NK-92 treated with Interleukin-12 subunit alpha and Interleukin-12 subunit beta, amount 100 ng/mL, for 24 hours (cell line): ENCODE measurements around the gene MARCHF3.
"Not testable (repeated sequence)": the region's sequence is repeated elsewhere in the genome, so short reads cannot be mapped to it uniquely, and the experiment has no call there.

ENCODE experiments used
- DNase-seq: peaks from one replicate; lab custom pipeline; 2025; lab: John Stamatoyannopoulos, UW

MARCHF3 gene

GRCh38 chr5:126917918-126918614 lies 112.3 kb downstream of the MARCHF3 start:
- no peak for DNase-seq

DNA sequence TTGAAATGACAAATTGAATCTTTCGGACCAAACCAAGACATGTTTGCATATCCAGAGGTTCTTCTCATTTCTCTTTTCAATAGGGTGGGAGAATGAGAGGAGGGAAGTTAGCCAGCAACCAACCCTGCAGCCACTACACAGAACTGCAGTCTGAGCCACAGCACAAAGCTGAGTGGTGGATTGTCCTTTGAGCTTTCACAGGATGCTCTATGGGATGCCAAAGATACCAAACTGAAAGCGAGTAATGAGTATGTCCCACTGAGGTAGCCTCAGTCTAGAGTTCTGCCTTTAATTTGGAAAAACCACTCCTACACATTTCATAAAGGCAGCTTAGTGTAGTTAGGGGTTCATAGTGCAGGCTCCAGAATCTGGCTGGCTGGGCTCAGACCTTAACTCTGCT lies 114.9 kb downstream of the MARCHF3 start:
- no peak for DNase-seq

GRCh38 chr5:126914801-126915436 lies 115.4 kb downstream of the MARCHF3 start:
- no peak for DNase-seq

DNA sequence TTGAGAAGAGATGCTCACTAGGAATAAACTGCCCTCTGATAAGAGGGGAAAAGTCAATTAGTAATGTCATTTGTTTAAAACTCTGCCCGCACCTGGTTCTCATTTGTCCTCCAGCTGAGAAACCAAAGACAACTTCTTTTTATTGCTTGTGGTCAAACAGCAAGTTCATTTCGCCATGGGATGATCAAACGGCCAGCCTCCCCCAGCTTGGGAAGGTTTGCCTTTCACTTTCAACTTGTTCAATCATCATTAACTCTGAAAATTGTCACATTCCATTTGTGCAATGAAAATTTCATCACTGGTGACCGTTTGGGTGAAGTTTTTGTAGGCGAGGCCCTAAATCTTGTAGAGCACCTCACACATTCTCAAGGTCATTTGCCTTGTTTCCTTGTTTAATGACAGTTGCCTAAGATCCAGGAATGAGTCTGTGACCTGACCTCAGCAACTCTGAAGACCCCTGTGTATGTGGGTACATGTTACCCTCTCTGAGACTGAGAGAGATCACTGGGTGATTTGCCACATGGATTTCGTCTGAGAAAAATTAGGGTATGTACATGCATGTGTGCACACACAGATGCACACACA lies 117.7 kb downstream of the MARCHF3 start:
- DNase-seq, result no peak

- DNase-seq, result no peak
Observed at GRCh38 chr5:126911986-126912385, 118.4 kb downstream of the MARCHF3 start.

- DNase-seq, result no peak
Observed at GRCh38 chr5:126909856-126910255, 120.5 kb downstream of the MARCHF3 start.

DNA sequence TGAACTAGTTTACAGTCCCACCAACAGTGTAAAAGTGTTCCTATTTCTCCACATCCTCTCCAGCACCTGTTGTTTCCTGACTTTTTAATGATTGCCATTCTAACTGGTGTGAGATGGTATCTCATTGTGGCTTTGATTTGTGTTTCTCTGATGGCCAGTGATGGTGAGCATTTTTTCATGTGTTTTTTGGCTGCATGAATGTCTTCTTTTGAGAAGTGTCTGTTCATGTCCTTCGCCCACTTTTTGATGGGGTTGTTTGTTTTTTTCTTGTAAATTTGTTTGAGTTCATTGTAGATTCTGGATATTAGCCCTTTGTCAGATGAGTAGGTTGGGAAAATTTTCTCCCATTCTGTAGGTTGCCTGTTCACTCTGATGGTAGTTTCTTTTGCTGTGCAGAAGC lies 126.0 kb downstream of the MARCHF3 start:
- DNase-seq, result not testable (repeated sequence)

DNA sequence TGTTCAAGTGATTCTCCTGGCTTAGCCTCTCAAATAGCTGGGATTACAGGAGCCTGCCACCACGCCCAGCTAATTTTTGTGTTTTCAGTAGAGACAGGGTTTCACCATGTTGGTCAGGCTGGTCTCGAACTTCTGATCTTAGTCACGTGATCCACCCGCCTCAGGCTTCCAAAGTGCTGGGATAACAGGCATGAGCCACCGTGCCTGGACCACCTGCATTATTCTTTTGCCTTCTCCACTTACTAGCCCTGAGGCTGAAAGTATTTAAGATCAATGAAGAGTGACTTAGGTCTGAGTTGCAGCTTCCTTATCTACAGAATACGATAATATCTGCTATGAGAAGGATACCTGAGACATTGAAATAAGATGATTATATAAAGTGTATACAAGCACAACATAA lies 129.6 kb downstream of the MARCHF3 start:
- no peak for DNase-seq

GRCh38 chr5:126899476-126899875 lies 130.9 kb downstream of the MARCHF3 start:
- no peak for DNase-seq

DNA sequence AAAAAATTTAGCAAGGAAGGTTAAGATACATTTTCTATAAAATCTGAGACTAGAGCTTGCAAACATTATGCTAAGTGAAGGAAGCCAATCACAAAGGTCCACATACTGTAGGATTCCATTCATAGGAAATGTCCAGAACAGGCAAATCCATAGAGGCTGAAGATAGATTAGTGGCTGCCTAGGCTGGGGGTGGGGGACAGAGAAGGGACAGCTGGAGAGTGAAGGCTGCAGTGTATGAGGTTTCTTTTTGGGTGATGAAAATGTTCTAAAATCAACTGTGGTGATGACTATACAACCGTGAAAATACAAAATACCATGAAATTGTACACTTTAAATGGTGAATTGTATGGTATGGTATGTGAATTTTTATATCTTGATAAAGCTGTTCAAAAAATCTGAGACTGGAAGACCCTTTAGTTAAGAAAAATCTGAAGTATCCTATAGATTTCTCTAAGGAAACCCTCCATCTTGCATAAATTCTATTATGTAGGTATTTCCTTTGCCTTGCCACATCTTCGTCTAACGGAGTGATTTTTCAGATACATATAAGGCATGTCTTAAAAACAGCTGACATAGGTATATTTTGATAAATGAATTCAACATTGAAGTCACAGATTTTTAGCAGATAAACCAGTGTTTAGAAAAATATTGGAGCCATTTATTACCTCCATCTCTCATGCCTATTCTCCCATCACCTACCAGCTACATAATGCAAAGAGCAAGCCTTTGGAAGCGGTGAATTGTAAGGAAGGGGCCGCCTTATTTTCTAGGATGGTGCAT lies 132.3 kb downstream of the MARCHF3 start:
- no peak for DNase-seq

- no peak for DNase-seq
Observed at GRCh38 chr5:126896170-126896702, 134.1 kb downstream of the MARCHF3 start.

DNA sequence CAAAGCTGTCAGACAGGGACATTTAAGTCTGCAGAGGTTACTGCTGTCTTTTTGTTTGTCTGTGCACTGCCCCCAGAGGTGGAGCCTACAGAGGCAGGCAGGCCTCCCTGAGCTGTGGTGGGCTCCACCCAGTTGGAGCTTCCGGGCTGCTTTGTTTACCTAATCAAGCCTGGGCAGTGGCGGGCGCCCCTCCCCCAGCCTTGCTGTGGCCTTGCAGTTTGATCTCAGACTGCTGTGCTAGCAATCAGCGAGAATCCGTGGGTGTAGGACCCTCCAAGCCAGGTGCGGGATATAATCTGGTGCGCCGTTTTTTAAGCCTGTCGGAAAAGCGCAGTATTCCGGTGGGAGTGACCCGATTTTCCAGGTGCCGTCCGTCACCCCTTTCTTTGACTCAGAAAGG lies 134.6 kb downstream of the MARCHF3 start:
- DNase-seq, result not testable (repeated sequence)

DNA sequence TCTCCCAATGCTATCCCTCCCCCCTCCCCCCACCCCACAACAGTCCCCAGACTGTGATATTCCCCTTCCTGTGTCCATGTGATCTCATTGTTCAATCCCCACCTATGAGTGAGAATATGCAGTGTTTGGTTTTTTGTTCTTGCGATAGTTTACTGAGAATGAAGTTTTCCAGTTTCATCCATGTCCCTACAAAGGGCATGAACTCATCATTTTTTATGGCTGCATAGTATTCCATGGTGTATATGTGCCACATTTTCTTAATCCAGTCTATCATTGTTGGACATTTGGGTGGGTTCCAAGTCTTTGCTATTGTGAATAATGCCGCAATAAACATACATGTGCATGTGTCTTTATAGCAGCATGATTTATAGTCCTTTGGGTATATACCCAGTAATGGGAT lies 139.9 kb downstream of the MARCHF3 start:
- DNase-seq, result not testable (repeated sequence)

- DNase-seq, result no peak
Observed at GRCh38 chr5:126888175-126888574, 142.2 kb downstream of the MARCHF3 start.

DNA sequence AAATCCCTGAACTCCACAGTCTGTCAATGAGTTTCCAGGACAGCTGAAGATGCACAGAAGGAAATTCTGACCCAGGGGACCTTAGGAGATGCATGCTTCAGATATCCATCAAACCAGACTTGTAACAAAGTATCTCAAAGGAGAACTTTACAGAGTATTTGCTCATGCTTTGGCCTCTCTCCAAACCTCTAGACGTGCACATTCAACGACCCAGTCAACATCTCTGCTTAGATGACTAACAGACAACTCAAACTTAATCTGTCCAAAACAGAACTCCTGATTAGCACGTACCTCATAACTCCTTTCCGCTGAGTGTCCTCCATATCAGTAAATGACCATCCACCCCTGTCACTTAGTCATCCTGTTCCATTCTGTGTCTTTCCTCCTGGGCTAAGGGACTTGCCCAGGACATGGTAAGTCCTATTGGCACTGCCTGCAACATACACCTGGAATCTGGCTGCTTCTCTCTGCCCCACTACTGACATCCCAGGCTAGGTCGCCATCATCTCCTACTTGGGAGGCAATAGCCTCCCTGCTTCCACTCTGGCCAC lies 146.0 kb downstream of the MARCHF3 start:
- no peak for DNase-seq

- no peak for DNase-seq
Observed at GRCh38 chr5:126883564-126884245, 146.7 kb downstream of the MARCHF3 start.

DNA sequence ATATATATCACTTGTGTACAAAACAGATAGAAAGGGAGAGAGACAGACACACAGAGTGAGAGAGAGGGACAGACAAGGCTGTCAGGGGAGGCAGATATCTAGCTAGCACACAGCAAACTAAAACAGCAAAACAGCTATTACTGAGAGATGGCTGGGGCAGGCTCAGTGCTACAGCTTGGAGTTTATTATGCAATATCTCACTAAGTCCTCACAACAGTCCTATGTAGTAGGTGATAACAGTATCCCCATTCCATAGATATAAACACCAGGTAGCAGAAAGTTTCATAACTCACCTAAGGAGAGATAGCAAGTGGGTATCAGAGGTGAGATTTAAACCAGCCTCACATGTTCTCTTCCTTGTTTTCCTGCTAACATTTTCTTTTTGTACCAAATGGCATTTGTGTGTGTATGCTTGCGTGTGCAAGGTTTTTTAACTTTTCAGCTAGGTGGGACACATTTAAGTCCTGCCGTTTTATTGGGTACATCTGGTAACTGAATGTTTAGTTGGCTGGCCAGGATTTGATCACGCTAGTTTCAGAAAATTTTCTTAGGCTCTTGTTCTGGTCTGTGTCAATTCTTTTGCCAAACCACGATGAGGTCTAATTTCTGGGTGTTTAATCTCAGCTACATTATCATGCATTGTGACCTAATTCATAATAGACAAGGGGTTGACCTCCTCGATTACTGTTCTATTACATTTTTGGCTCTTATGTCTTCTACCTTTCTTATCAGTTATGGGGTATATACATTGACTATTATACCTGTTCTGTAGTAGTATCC lies 148.3 kb downstream of the MARCHF3 start:
- DNase-seq, result no peak

DNA sequence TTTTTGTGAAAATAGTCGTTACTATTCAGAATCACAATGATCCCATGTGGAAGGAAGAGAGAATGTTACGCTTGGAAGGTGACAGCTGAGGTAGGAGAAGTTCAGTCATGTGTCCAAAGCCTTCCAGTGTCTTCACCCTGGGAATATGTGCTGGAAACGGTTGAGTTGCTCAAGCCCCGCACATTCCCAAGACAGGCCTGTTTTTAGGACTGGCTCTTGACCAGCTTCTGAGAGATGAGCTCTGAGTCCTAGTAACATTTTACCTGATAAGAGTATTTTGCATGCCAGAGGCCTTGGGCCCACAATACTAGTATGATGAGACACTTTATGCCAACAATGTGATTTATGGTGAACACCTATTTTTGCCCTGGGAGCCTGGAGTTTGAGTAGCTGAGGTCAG lies 151.7 kb downstream of the MARCHF3 start:
- DNase-seq, result no peak

DNA sequence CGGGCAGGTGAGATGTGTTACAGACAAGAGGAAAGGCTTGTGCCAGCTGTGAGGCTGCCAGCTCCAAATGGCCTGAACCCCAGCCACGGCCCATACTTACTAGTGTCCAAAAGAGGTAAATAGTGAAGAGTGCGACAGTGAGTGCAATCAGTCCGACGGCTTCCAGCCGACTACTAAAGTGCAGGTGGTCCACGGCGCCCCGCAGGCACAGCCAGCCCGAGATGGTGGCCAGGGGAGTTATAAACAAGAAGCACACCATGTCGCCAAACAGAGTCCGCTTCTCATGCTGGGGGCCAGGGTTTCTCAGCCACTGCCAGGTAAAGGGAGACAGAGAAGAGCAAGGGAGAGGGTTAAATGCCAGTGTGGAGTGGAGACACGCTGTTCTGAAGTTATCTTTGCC lies 152.3 kb downstream of the MARCHF3 start:
- DNase-seq, result no peak

DNA sequence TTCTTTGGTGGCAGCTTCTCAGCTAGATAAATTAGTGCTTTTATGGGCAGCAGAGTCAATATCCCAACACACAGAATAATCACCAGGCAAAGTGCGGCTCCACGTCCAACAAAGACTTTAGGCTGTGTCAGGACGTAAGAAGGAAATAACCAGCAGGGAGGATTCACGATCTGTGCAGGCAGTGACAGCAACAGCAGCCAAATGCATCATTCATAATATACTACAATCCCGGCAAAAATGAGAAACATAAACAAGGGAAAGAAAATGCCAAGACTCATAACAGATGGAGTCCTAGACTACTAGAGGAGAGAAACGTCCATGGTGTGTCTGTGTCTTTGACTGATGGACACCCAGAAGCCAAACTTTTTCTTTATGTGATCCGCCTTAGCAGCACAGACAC lies 152.8 kb downstream of the MARCHF3 start:
- no peak for DNase-seq

- DNase-seq, result no peak
Observed at GRCh38 chr5:126875303-126875785, 155.0 kb downstream of the MARCHF3 start.
